Stimulated activated CD8-positive, alpha-beta memory T cell treated with anti-CD3 and anti-CD28 coated beads, Interleukin-7, amount 100 ng/mL, for 48 hours (primary cell): ENCODE measurements around the gene OR8S1.
"Not testable (repeated sequence)": the region's sequence is repeated elsewhere in the genome, so short reads cannot be mapped to it uniquely, and the experiment has no call there.

ENCODE experiments used
- DNase-seq, 2 donors: peaks; one replicate each; pipeline ENCODE4 v3.0.0-alpha.2; 2020; ENCODE audit warnings: low read depth in 1 of 2; ENCODE audit errors: extremely low read depth in 1 of 2

OR8S1 gene

GRCh38 chr12:48553666-48554343 lies 28.4 kb downstream of the OR8S1 start:
- not testable (repeated sequence) for DNase-seq

GRCh38 chr12:48556631-48557030 lies 31.2 kb downstream of the OR8S1 start:
- no peak for DNase-seq

- no peak for DNase-seq
These were observed 32.5 kb downstream of the OR8S1 start for GRCh38 chr12:48557919-48558318.

- no peak for DNase-seq
These were observed 42.3 kb downstream of the OR8S1 start for GRCh38 chr12:48567731-48568130.

GRCh38 chr12:48569946-48570345 lies 44.5 kb downstream of the OR8S1 start, which contains the start of gene LALBA:
Gene LALBA, minus strand, starts transcription at chr12:48570046. Its CDS starts 26 bp downstream, at chr12:48570020.
- DNase-seq: no peak

- DNase-seq: no peak
These were observed 46.9 kb downstream of the OR8S1 start for GRCh38 chr12:48572326-48572725.
